Body of pancreas (tissue), 4 donors: ENCODE results near the gene PLEKHF1.
"Not testable (repeated sequence)": the region's sequence is repeated elsewhere in the genome, so short reads cannot be mapped to it uniquely, and the experiment has no call there.

ENCODE experiments used
- CTCF ChIP-seq, 7 experiments: fragments of 450-650 bp in 4 of 7; fragments of 200-600 bp in 3 of 7; sonication (generic) in 3 of 7; IDR thresholded peaks; one replicate each; pipeline ENCODE4 v1.5.1; 2016 to 2019; ENCODE audit warnings: antibody characterized with exemption in 7 of 7
- POLR2A ChIP-seq, 3 donors: fragments of 450-650 bp; IDR thresholded peaks; one replicate each; pipeline ENCODE4 v1.6.1; 2016; ENCODE audit warnings: antibody characterized with exemption in 3 of 3, mild to moderate bottlenecking in 2 of 3

- not testable (repeated sequence) for TF ChIP-seq POLR2A, CTCF (IDR thresholded peaks at IDR 0.05)
These were observed 38.4 kb upstream of the PLEKHF1 start for GRCh38 chr19:29626832-29627231.
